Gastrocnemius medialis (tissue), 4 donors: ENCODE results near the gene LRRC75B.
"Not testable (repeated sequence)": the region's sequence is repeated elsewhere in the genome, so short reads cannot be mapped to it uniquely, and the experiment has no call there.

Experiments used
- CTCF ChIP-seq, 5 experiments: fragments of 450-650 bp in 3 of 5; fragments of 200-600 bp in 2 of 5; sonication (generic) in 2 of 5; IDR thresholded peaks in 4 of 5; conservative IDR thresholded peaks in 1 of 5; 1 replicate in 4 of 5; 2 replicates in 1 of 5; pipeline ENCODE4 v1.5.1; 2016 to 2019; ENCODE audit warnings: antibody characterized with exemption in 5 of 5, mild to moderate bottlenecking in 3 of 5, moderate library complexity in 3 of 5
- POLR2A ChIP-seq, 2 donors: fragments of 450-650 bp; IDR thresholded peaks; one replicate each; pipeline ENCODE4 v1.6.1; 2017; ENCODE audit warnings: antibody characterized with exemption in 2 of 2, mild to moderate bottlenecking in 2 of 2, moderate library complexity in 2 of 2

- TF ChIP-seq CTCF (IDR thresholded peaks at IDR 0.05 in 4 of 5, conservative IDR thresholded peaks at IDR 0.05 in 1 of 5); POLR2A (IDR thresholded peaks at IDR 0.05): not testable (repeated sequence)
Measured at GRCh38 chr22:24606340-24606739, 13.5 kb upstream of the LRRC75B start.
